ENCODE results near the gene ARHGAP28.
"Not testable (repeated sequence)": the region's sequence is repeated elsewhere in the genome, so short reads cannot be mapped to it uniquely, and the experiment has no call there.

ARHGAP28 gene

GRCh38 chr18:6811816-6812215, 82.3 kb downstream of the ARHGAP28 start:
- H3K4me1 ChIP-seq (ENCODE audit: control insufficient read depth, insufficient read depth, low read length, unreplicated experiment), result no peaks in the 10 kb centered on the region
- no peaks in the 10 kb centered on the region for H3K36me3 ChIP-seq (ENCODE audit: insufficient read depth, low read length)
- H3K27me3 ChIP-seq (ENCODE audit: insufficient read depth, low read length), result peaks cover 15% of the 10 kb centered on the region; the same call in 1 of the 2 replicates
- no peak overlapping the region for H3K27ac ChIP-seq (ENCODE audit: low read depth, low read length)
- no peak overlapping the region for H3K4me3 ChIP-seq (ENCODE audit: low read depth, low read length)
- no peak overlapping the region for H2AFZ ChIP-seq (ENCODE audit: low read length, unreplicated experiment)
- no peaks in the 10 kb centered on the region for H3K79me2 ChIP-seq (ENCODE audit: control insufficient read depth, insufficient read depth, low read length, unreplicated experiment)

- Histone ChIP-seq H3K4me1 (ENCODE audit: control insufficient read depth, insufficient read depth, low read length, unreplicated experiment) (no peaks in the 10 kb centered on the region), H3K4me3 (ENCODE audit: low read depth, low read length) (no peak overlapping the region), H3K79me2 (ENCODE audit: control insufficient read depth, insufficient read depth, low read length, unreplicated experiment) (no peaks in the 10 kb centered on the region), H3K27me3 (ENCODE audit: insufficient read depth, low read length) (peaks cover 15% of the 10 kb centered on the region; the same call in 1 of the 2 replicates), H2AFZ (ENCODE audit: low read length, unreplicated experiment) (no peak overlapping the region), H3K36me3 (ENCODE audit: insufficient read depth, low read length) (no peaks in the 10 kb centered on the region), H3K27ac (ENCODE audit: low read depth, low read length) (no peak overlapping the region)
These were observed 85.4 kb downstream of the ARHGAP28 start for GRCh38 chr18:6814882-6815425.

- no peaks in the 10 kb centered on the region for H3K4me1 ChIP-seq (ENCODE audit: control insufficient read depth, insufficient read depth, low read length, unreplicated experiment)
- no peak overlapping the region for H3K27ac ChIP-seq (ENCODE audit: low read depth, low read length)
These were observed 86.6 kb downstream of the ARHGAP28 start for GRCh38 chr18:6816154-6816553.

DNA sequence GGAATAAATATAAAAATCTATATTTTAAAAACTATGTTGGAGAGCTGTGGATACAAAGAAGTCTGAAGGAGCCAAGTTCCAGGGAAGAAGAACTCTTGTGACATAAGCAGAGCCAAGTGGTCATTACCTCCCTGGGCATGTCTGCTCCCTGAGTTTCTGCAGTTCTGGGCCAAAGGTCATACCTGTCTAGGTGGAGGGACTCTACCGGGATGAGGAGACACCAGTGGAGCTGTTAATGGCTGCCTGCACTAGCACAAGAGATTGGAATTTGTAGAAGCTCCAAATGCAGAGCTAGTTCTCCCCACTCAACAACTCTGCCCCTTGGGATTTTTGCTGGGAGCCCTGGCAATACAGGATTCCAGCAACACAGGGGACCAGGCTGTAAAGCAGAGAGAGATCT, 89.8 kb downstream of the ARHGAP28 start:
- Histone ChIP-seq H3K4me3 (ENCODE audit: low read depth, low read length) (no peak overlapping the region), H3K36me3 (ENCODE audit: insufficient read depth, low read length) (no peaks in the 10 kb centered on the region), H3K79me2 (ENCODE audit: control insufficient read depth, insufficient read depth, low read length, unreplicated experiment) (no peaks in the 10 kb centered on the region), H3K27me3 (ENCODE audit: insufficient read depth, low read length) (peaks cover 9% of the 10 kb centered on the region; the same call in 1 of the 2 replicates), H3K27ac (ENCODE audit: low read depth, low read length) (no peak overlapping the region), H2AFZ (ENCODE audit: low read length, unreplicated experiment) (no peak overlapping the region), H3K4me1 (ENCODE audit: control insufficient read depth, insufficient read depth, low read length, unreplicated experiment) (no peaks in the 10 kb centered on the region)

More at GRCh38 chr18:6816154-6816553, 86.6 kb downstream of the ARHGAP28 start:
- H3K79me2 ChIP-seq (ENCODE audit: control insufficient read depth, insufficient read depth, low read length, unreplicated experiment), result no peaks in the 10 kb centered on the region
- H3K36me3 ChIP-seq (ENCODE audit: insufficient read depth, low read length), result no peaks in the 10 kb centered on the region
- no peak overlapping the region for H3K4me3 ChIP-seq (ENCODE audit: low read depth, low read length)
- peaks cover 15% of the 10 kb centered on the region; the same call in 1 of the 2 replicates for H3K27me3 ChIP-seq (ENCODE audit: insufficient read depth, low read length)
- no peak overlapping the region for H2AFZ ChIP-seq (ENCODE audit: low read length, unreplicated experiment)

GRCh38 chr18:6820314-6820713, 90.8 kb downstream of the ARHGAP28 start:
- Histone ChIP-seq H3K36me3 (ENCODE audit: insufficient read depth, low read length) (no peaks in the 10 kb centered on the region), H3K27me3 (ENCODE audit: insufficient read depth, low read length) (peaks cover 3% of the 10 kb centered on the region; the same call in 1 of the 2 replicates), H3K79me2 (ENCODE audit: control insufficient read depth, insufficient read depth, low read length, unreplicated experiment) (no peaks in the 10 kb centered on the region), H3K4me1 (ENCODE audit: control insufficient read depth, insufficient read depth, low read length, unreplicated experiment) (no peaks in the 10 kb centered on the region), H3K27ac (ENCODE audit: low read depth, low read length) (no peak overlapping the region), H3K4me3 (ENCODE audit: low read depth, low read length) (no peak overlapping the region), H2AFZ (ENCODE audit: low read length, unreplicated experiment) (no peak overlapping the region)

GRCh38 chr18:6821356-6821755, 91.8 kb downstream of the ARHGAP28 start:
- H3K27me3 ChIP-seq (ENCODE audit: insufficient read depth, low read length), result no peaks in the 10 kb centered on the region
- no peaks in the 10 kb centered on the region for H3K36me3 ChIP-seq (ENCODE audit: insufficient read depth, low read length)
- no peak overlapping the region for H3K27ac ChIP-seq (ENCODE audit: low read depth, low read length)
- H3K4me1 ChIP-seq (ENCODE audit: control insufficient read depth, insufficient read depth, low read length, unreplicated experiment), result no peaks in the 10 kb centered on the region
- no peaks in the 10 kb centered on the region for H3K79me2 ChIP-seq (ENCODE audit: control insufficient read depth, insufficient read depth, low read length, unreplicated experiment)
- H3K4me3 ChIP-seq (ENCODE audit: low read depth, low read length), result no peak overlapping the region
- no peak overlapping the region for H2AFZ ChIP-seq (ENCODE audit: low read length, unreplicated experiment)

DNA sequence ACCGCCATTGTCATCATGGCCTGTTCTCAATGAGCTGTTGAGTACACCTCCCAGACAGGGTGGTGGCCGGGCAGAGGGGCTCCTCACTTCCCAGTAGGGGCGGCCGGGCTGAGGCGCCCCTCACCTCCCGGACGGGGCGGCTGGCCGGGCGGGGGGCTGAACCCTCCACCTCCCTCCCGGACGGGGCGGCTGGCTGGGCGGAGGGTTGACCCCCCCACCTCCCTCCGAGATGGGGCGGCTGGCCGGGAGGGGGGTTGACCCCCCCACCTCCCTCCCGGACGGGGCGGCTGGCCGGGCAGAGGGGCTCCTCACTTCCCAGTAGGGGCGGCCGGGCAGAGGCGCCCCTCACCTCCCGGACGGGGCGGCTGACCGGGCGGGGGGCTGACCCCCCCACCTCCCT, 97.6 kb downstream of the ARHGAP28 start:
- H2AFZ ChIP-seq (ENCODE audit: low read length, unreplicated experiment); H3K4me3 ChIP-seq (ENCODE audit: low read depth, low read length); H3K79me2 ChIP-seq (ENCODE audit: control insufficient read depth, insufficient read depth, low read length, unreplicated experiment); H3K27ac ChIP-seq (ENCODE audit: low read depth, low read length); H3K36me3 ChIP-seq (ENCODE audit: insufficient read depth, low read length); H3K27me3 ChIP-seq (ENCODE audit: insufficient read depth, low read length); H3K4me1 ChIP-seq (ENCODE audit: control insufficient read depth, insufficient read depth, low read length, unreplicated experiment): not testable (repeated sequence)

GRCh38 chr18:6827566-6827965, 98.0 kb downstream of the ARHGAP28 start:
- H2AFZ ChIP-seq (ENCODE audit: low read length, unreplicated experiment); H3K36me3 ChIP-seq (ENCODE audit: insufficient read depth, low read length); H3K4me1 ChIP-seq (ENCODE audit: control insufficient read depth, insufficient read depth, low read length, unreplicated experiment); H3K79me2 ChIP-seq (ENCODE audit: control insufficient read depth, insufficient read depth, low read length, unreplicated experiment); H3K27ac ChIP-seq (ENCODE audit: low read depth, low read length); H3K27me3 ChIP-seq (ENCODE audit: insufficient read depth, low read length); H3K4me3 ChIP-seq (ENCODE audit: low read depth, low read length): not testable (repeated sequence)

DNA sequence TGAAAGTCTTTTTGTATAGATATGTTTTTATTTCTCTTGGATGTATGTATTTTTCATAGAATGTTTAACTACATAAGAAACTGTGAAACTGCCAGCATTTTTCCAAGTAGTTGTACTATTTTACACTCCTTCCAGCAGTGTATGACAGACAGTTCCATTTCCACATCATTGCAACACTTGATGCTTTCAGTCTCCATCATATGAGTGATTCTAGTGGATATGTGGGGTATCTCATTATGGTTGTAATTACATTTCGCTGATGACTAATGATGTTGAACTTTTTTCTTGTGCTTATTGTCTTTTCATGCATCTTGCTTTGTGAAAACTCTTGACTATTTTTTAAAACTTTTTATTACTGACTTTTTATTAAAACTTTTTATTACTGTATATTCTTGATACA, 101.4 kb downstream of the ARHGAP28 start:
- no peak overlapping the region for H3K27ac ChIP-seq (ENCODE audit: low read depth, low read length)
- H3K4me3 ChIP-seq (ENCODE audit: low read depth, low read length), result no peak overlapping the region
- H3K27me3 ChIP-seq (ENCODE audit: insufficient read depth, low read length), result no peaks in the 10 kb centered on the region
- no peaks in the 10 kb centered on the region for H3K4me1 ChIP-seq (ENCODE audit: control insufficient read depth, insufficient read depth, low read length, unreplicated experiment)
- no peaks in the 10 kb centered on the region for H3K36me3 ChIP-seq (ENCODE audit: insufficient read depth, low read length)
- H2AFZ ChIP-seq (ENCODE audit: low read length, unreplicated experiment), result no peak overlapping the region
- no peaks in the 10 kb centered on the region for H3K79me2 ChIP-seq (ENCODE audit: control insufficient read depth, insufficient read depth, low read length, unreplicated experiment)

GRCh38 chr18:6835345-6835744, 105.8 kb downstream of the ARHGAP28 start:
- H3K27me3 ChIP-seq (ENCODE audit: insufficient read depth, low read length), result no peaks in the 10 kb centered on the region
- no peak overlapping the region for H3K4me3 ChIP-seq (ENCODE audit: low read depth, low read length)
- no peaks in the 10 kb centered on the region for H3K79me2 ChIP-seq (ENCODE audit: control insufficient read depth, insufficient read depth, low read length, unreplicated experiment)
- H3K4me1 ChIP-seq (ENCODE audit: control insufficient read depth, insufficient read depth, low read length, unreplicated experiment), result no peaks in the 10 kb centered on the region
- no peaks in the 10 kb centered on the region for H3K36me3 ChIP-seq (ENCODE audit: insufficient read depth, low read length)
- no peak overlapping the region for H2AFZ ChIP-seq (ENCODE audit: low read length, unreplicated experiment)
- H3K27ac ChIP-seq (ENCODE audit: low read depth, low read length), result no peak overlapping the region

GRCh38 chr18:6836331-6836730, 106.8 kb downstream of the ARHGAP28 start:
- no peaks in the 10 kb centered on the region for H3K36me3 ChIP-seq (ENCODE audit: insufficient read depth, low read length)
- H3K27ac ChIP-seq (ENCODE audit: low read depth, low read length), result no peak overlapping the region
- H3K79me2 ChIP-seq (ENCODE audit: control insufficient read depth, insufficient read depth, low read length, unreplicated experiment), result no peaks in the 10 kb centered on the region
- no peak overlapping the region for H3K4me3 ChIP-seq (ENCODE audit: low read depth, low read length)
- H3K27me3 ChIP-seq (ENCODE audit: insufficient read depth, low read length), result no peaks in the 10 kb centered on the region
- no peak overlapping the region for H2AFZ ChIP-seq (ENCODE audit: low read length, unreplicated experiment)
- no peaks in the 10 kb centered on the region for H3K4me1 ChIP-seq (ENCODE audit: control insufficient read depth, insufficient read depth, low read length, unreplicated experiment)
